ENCODE results near the gene CNMD.
"Not testable (repeated sequence)": the region's sequence is repeated elsewhere in the genome, so short reads cannot be mapped to it uniquely, and the experiment has no call there.

Gene CNMD

DNA sequence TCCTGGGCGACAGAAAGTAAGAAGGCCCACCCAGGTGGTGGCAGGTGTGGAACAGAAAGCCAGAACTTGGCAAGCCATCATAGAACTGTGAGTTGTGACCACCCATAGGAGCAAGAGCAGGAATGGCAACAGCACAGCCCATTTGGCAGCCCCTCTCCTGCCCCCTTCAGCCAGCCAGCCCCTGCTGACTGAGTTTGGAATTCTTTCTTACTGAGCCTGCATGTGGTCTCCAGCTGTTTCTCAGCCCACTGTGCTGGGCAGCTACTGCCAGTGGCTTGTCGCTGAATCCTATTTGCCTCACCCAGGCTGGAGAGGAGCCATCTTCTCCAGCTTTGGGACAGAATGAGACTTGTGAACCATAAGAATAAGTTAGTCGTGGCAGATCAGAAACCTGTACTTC is 28.3 kb downstream of the CNMD start:
- no peaks in the 10 kb centered on the region for H3K4me1 ChIP-seq (ENCODE audit: control insufficient read depth, insufficient read depth, low read length)
- H3K36me3 ChIP-seq (ENCODE audit: control insufficient read depth, insufficient read depth, low read length), result no peaks in the 10 kb centered on the region
- H3K9me3 ChIP-seq (ENCODE audit: control insufficient read depth, low read length), result no peaks in the 10 kb centered on the region
- H3K9ac ChIP-seq (ENCODE audit: low read length), result no peak overlapping the region
- H3K4me3 ChIP-seq (ENCODE audit: low read length), result no peak overlapping the region
- no peaks in the 10 kb centered on the region for H3K27me3 ChIP-seq (ENCODE audit: control insufficient read depth, insufficient read depth, low read length)

DNA sequence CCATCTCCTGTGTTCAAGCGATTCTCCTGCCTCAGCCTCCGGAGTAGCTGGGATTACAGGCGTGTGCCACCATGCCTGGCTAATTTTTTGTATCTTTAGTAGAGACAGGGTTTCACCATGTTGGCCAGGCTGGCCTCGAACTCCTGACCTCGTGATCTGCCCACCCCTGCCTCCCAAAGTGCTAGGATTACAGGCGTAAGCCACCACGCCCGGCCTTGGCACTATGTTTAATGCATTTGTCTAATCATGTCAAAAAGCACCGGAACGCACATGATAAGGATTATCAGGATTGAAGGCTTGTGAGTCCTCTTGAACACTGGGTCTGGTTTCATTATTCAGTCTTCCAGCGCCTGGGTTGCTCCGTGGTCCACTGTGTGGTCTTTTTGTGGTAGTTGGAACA is 31.4 kb downstream of the CNMD start:
- not testable (repeated sequence) for H3K4me1 ChIP-seq (ENCODE audit: control insufficient read depth, insufficient read depth, low read length); H3K9ac ChIP-seq (ENCODE audit: low read length); H3K36me3 ChIP-seq (ENCODE audit: control insufficient read depth, insufficient read depth, low read length); H3K4me3 ChIP-seq (ENCODE audit: low read length); H3K27me3 ChIP-seq (ENCODE audit: control insufficient read depth, insufficient read depth, low read length); H3K9me3 ChIP-seq (ENCODE audit: control insufficient read depth, low read length)

DNA sequence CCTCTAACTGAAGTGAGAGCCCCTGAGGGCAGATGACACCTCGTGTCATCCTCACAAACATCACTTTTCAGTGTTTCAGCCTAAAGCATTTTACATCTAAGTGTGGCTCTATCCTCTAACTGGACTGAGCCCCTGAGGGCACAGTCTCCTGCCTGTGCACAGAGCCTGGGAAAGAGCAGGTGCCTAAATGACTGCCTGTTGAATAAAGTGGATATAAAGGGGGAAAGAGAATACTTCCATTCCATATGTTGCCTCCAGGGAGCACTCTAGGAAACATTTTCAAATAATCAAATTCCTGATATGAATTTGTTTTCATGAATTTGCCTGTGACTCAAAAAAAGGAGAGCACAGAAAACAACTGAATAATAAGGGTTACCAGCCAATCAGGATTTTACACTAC is 32.2 kb downstream of the CNMD start:
- no peak overlapping the region for H3K4me3 ChIP-seq (ENCODE audit: low read length)
- H3K9ac ChIP-seq (ENCODE audit: low read length), result no peak overlapping the region
- H3K36me3 ChIP-seq (ENCODE audit: control insufficient read depth, insufficient read depth, low read length), result no peaks in the 10 kb centered on the region
- H3K27me3 ChIP-seq (ENCODE audit: control insufficient read depth, insufficient read depth, low read length), result no peaks in the 10 kb centered on the region
- H3K9me3 ChIP-seq (ENCODE audit: control insufficient read depth, low read length), result no peaks in the 10 kb centered on the region
- no peaks in the 10 kb centered on the region for H3K4me1 ChIP-seq (ENCODE audit: control insufficient read depth, insufficient read depth, low read length)

DNA sequence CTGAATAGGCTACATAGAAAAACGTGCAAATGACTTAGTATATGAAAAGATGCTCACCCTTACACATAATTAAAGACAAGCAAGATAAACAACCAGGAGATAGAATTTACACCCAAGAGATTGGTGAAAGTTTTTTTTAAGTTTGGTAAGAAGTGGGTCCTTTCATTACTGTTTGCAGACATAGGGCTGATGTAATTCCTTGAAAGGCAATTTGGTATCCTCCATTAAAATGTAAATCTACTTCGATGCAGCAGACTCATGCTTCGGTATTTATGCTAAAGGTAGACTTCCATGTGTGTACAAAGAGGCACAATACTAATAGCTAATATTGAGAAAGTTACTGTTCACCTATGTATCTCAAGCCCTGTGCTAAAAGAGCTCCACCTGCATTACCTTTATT is 33.5 kb downstream of the CNMD start:
- no peaks in the 10 kb centered on the region for H3K27me3 ChIP-seq (ENCODE audit: control insufficient read depth, insufficient read depth, low read length)
- no peaks in the 10 kb centered on the region for H3K9me3 ChIP-seq (ENCODE audit: control insufficient read depth, low read length)
- H3K4me1 ChIP-seq (ENCODE audit: control insufficient read depth, insufficient read depth, low read length), result no peaks in the 10 kb centered on the region
- H3K36me3 ChIP-seq (ENCODE audit: control insufficient read depth, insufficient read depth, low read length), result no peaks in the 10 kb centered on the region
- no peak overlapping the region for H3K9ac ChIP-seq (ENCODE audit: low read length)
- H3K4me3 ChIP-seq (ENCODE audit: low read length), result no peak overlapping the region

DNA sequence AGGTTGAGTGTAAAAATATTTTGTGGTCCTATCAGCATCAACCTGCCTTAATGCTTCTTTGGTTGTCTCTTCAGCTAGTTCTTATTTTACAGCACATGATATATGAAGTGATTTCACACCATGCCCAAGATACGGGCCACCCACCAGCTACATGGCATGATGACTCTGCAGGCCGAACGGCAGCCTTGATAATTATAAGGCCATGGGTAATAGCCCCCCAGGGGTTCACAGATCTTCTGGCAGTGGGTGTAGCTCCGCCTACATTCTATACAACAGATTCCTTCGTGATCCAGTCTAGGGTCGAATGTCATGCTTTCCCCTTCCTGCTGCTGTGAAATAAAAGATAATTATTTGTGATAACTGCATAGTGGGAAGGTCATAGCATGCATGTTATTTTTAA is 36.1 kb downstream of the CNMD start:
- Histone ChIP-seq H3K36me3 (ENCODE audit: control insufficient read depth, insufficient read depth, low read length) (no peaks in the 10 kb centered on the region), H3K4me1 (ENCODE audit: control insufficient read depth, insufficient read depth, low read length) (no peaks in the 10 kb centered on the region)

DNA sequence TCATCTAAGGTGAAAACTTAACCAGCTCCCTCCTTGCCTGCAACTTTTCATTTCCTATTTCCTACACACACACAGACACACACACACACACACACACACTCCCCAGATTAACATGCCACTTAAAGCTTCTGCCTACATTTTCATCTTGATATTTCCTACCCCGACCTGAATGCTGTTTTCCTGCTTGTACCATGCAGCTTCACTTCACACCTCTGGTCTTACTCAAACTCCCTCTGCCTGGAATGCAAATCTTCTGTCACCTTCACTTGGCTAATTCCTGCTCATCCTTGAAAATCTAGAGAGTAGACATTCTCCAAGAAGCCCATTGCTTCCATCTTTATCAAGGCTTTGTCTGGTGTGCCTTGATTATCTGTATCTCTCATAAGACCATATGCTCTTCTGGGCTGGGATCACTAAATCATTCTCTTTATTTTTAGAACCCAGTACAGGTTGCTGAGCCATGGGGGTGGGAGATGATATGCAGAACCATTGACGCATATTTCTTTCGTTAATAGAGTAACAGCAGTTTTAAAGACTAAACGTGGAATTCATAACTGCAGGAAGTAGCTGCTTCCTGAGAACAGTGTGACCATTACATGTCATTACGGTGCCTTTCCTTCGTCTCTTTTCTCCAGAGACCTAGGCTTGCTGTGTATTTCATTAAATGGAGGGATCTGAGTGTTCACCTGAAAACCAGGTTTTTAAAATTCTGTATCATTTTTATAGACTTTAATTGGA is 37.7 kb downstream of the CNMD start:
- Histone ChIP-seq H3K27me3 (ENCODE audit: control insufficient read depth, insufficient read depth, low read length) (no peaks in the 10 kb centered on the region), H3K36me3 (ENCODE audit: control insufficient read depth, insufficient read depth, low read length) (no peaks in the 10 kb centered on the region), H3K4me1 (ENCODE audit: control insufficient read depth, insufficient read depth, low read length) (no peaks in the 10 kb centered on the region), H3K4me3 (ENCODE audit: low read length) (no peak overlapping the region), H3K9ac (ENCODE audit: low read length) (no peak overlapping the region), H3K9me3 (ENCODE audit: control insufficient read depth, low read length) (no peaks in the 10 kb centered on the region)

More for the DNA sequence above, 36.1 kb downstream of the CNMD start:
- Histone ChIP-seq H3K4me3 (ENCODE audit: low read length) (no peak overlapping the region), H3K27me3 (ENCODE audit: control insufficient read depth, insufficient read depth, low read length) (no peaks in the 10 kb centered on the region), H3K9me3 (ENCODE audit: control insufficient read depth, low read length) (no peaks in the 10 kb centered on the region), H3K9ac (ENCODE audit: low read length) (no peak overlapping the region)

DNA sequence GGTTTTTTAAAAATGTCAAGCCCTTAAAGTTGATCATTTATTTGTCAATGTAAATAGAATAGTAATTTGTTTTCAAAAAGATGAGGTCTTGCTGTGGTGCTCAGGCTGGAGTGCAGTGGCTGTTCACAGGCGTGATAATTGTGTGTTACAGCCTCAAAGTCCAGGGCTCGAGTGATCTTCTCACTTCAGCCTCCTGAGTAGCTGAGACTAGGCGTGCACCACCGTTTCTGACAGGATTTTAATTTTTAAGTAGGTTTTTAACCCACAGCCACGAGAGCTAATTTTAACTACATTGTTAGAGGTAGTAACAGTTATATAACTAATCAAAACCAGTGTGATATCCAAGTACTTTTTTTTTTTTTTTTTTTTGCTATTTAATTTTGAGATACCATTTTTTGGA is 43.1 kb downstream of the CNMD start:
- Histone ChIP-seq H3K9ac (ENCODE audit: low read length) (no peak overlapping the region), H3K27me3 (ENCODE audit: control insufficient read depth, insufficient read depth, low read length) (no peaks in the 10 kb centered on the region), H3K36me3 (ENCODE audit: control insufficient read depth, insufficient read depth, low read length) (no peaks in the 10 kb centered on the region), H3K4me1 (ENCODE audit: control insufficient read depth, insufficient read depth, low read length) (no peaks in the 10 kb centered on the region), H3K9me3 (ENCODE audit: control insufficient read depth, low read length) (no peaks in the 10 kb centered on the region), H3K4me3 (ENCODE audit: low read length) (no peak overlapping the region)

DNA sequence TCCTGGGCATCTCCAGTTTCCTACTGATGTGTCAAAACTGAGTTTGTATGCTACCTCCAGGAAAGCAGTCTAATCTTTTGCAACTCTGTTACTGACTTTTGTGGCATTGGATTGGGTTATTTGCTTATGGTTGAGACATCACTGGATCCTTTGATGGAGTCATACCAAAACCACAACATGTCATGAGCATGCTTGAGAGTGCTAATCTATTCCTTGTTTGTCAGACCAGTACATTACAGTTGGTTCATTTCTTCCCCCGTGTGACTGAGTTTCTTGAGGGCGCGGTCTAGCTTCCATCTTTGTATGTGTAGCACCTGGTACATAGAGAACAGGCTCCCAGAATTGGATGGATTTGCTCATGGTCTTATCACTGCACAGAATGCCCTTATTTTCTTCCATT is 43.8 kb downstream of the CNMD start:
- Histone ChIP-seq H3K27me3 (ENCODE audit: control insufficient read depth, insufficient read depth, low read length) (no peaks in the 10 kb centered on the region), H3K4me3 (ENCODE audit: low read length) (no peak overlapping the region), H3K9me3 (ENCODE audit: control insufficient read depth, low read length) (no peaks in the 10 kb centered on the region), H3K4me1 (ENCODE audit: control insufficient read depth, insufficient read depth, low read length) (no peaks in the 10 kb centered on the region), H3K9ac (ENCODE audit: low read length) (no peak overlapping the region), H3K36me3 (ENCODE audit: control insufficient read depth, insufficient read depth, low read length) (no peaks in the 10 kb centered on the region)

DNA sequence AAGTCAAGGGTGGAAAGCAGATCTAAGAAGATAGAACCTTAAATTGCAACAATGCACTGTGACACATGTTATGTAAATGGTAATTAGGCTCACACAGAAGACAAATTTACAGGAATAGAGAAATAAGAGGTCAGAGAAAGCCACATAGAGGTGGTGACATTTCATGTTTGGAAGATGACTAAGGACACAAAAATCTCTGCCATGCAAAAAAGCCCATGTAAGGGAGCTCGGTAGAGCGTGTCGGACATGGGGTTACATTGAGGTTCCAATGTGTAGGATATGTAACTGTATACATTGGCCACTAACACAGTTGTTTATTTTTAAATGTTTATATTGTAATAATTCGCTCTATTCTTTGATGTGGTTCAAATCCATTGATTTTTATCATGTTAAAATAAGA is 53.2 kb downstream of the CNMD start:
- Histone ChIP-seq H3K4me1 (ENCODE audit: control insufficient read depth, insufficient read depth, low read length) (no peaks in the 10 kb centered on the region), H3K9ac (ENCODE audit: low read length) (no peak overlapping the region), H3K27me3 (ENCODE audit: control insufficient read depth, insufficient read depth, low read length) (no peaks in the 10 kb centered on the region), H3K4me3 (ENCODE audit: low read length) (no peak overlapping the region), H3K9me3 (ENCODE audit: control insufficient read depth, low read length) (no peaks in the 10 kb centered on the region), H3K36me3 (ENCODE audit: control insufficient read depth, insufficient read depth, low read length) (no peaks in the 10 kb centered on the region)

DNA sequence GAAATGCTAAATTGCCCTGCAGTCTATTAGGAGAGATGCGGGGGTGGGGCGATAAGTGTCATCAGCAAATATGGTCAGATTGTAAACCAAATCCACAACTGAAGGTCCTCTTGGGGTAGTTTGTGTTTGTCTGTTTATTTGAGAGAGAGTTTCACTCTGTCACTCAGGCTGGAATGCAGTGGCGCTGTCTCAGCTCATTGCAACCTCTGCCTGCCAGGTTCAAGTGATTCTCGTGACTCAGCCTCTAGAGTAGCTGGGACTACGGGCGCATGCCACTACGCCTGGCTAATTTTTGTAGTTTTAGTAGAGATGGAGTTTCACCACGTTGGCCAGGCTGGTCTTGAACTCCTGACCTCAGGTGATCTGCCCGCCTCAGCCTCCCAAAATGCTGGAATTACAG is 53.8 kb downstream of the CNMD start:
- H3K27me3 ChIP-seq (ENCODE audit: control insufficient read depth, insufficient read depth, low read length); H3K4me3 ChIP-seq (ENCODE audit: low read length); H3K9me3 ChIP-seq (ENCODE audit: control insufficient read depth, low read length); H3K4me1 ChIP-seq (ENCODE audit: control insufficient read depth, insufficient read depth, low read length); H3K9ac ChIP-seq (ENCODE audit: low read length); H3K36me3 ChIP-seq (ENCODE audit: control insufficient read depth, insufficient read depth, low read length): not testable (repeated sequence)

DNA sequence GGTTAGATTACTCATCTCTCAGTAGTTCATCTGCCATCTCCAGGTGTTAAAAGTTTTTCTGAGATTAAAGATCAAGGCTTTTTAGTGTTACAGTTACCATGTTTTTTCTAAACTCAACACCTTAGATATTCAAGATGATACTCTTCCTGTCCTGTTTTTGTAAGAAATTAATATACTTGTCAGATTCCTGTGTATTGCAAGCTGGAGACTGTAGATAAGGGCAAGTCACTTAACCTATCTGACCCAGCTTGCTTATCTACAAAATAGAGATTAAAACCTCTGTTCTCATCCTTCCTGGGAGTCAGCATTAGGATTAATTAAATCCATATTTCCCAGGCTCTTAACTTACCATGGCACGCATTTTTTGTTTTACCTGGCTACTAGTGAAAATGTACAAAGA is 61.8 kb downstream of the CNMD start:
- no peaks in the 10 kb centered on the region for H3K4me1 ChIP-seq (ENCODE audit: control insufficient read depth, insufficient read depth, low read length)
- H3K36me3 ChIP-seq (ENCODE audit: control insufficient read depth, insufficient read depth, low read length), result no peaks in the 10 kb centered on the region
- no peaks in the 10 kb centered on the region for H3K27me3 ChIP-seq (ENCODE audit: control insufficient read depth, insufficient read depth, low read length)
- no peak overlapping the region for H3K4me3 ChIP-seq (ENCODE audit: low read length)
- no peaks in the 10 kb centered on the region for H3K9me3 ChIP-seq (ENCODE audit: control insufficient read depth, low read length)
- no peak overlapping the region for H3K9ac ChIP-seq (ENCODE audit: low read length)

DNA sequence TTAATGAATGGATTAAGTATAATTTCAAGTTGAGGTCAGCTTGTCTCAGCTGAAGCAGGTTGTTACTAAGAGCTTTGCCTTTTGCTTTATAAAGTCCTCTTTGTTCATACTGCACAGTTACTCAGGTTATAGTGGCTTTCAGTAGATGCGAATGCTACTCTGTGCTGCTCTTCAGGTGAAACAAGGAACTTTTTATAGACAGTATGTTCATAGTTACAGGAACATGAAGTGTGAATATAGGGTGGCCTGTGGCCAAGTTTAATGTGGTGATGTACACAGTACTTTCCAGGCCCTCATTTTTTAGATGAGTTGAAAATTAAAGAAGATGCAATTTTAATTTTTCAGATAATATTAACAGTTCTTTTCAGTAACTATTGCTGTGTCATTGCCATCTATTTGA is 66.2 kb downstream of the CNMD start:
- Histone ChIP-seq H3K9me3 (ENCODE audit: control insufficient read depth, low read length) (no peaks in the 10 kb centered on the region), H3K4me1 (ENCODE audit: control insufficient read depth, insufficient read depth, low read length) (no peaks in the 10 kb centered on the region), H3K27me3 (ENCODE audit: control insufficient read depth, insufficient read depth, low read length) (no peaks in the 10 kb centered on the region), H3K36me3 (ENCODE audit: control insufficient read depth, insufficient read depth, low read length) (no peaks in the 10 kb centered on the region), H3K4me3 (ENCODE audit: low read length) (no peak overlapping the region), H3K9ac (ENCODE audit: low read length) (no peak overlapping the region)

DNA sequence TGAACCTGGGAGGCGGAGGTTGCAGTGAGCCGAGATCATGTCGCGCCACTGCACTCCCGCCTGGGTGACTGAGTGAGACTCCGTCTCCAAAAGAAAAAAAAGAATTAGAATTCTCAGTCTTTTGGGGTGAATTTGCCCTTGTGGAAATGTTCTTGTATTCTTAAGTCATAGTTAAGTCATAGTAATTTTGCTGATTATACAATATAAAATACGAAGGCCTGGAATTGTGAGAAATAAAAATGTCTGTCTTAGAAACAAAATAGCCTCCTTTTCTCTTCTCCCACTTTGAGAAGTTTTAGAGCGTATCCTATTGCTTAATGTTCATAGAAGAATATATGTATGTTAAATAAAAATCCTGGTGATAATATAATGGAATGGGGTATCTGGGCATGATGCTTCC is 68.9 kb downstream of the CNMD start:
- Histone ChIP-seq H3K36me3 (ENCODE audit: control insufficient read depth, insufficient read depth, low read length) (no peaks in the 10 kb centered on the region), H3K4me3 (ENCODE audit: low read length) (no peak overlapping the region), H3K9me3 (ENCODE audit: control insufficient read depth, low read length) (no peaks in the 10 kb centered on the region), H3K27me3 (ENCODE audit: control insufficient read depth, insufficient read depth, low read length) (no peaks in the 10 kb centered on the region), H3K4me1 (ENCODE audit: control insufficient read depth, insufficient read depth, low read length) (no peaks in the 10 kb centered on the region), H3K9ac (ENCODE audit: low read length) (no peak overlapping the region)
